Measurements from ENCODE around the gene DPP3.
"Not testable (repeated sequence)": the region's sequence is repeated elsewhere in the genome, so short reads cannot be mapped to it uniquely, and the experiment has no call there.

Gene DPP3

GRCh38 chr11:66539170-66539869, 59.1 kb downstream of the DPP3 start:
- DNase-seq, result no peak

GRCh38 chr11:66539870-66540213, 59.6 kb downstream of the DPP3 start:
- DNase-seq, result no peak

GRCh38 chr11:66540598-66540997, 60.4 kb downstream of the DPP3 start:
- DNase-seq, result not testable (repeated sequence)

GRCh38 chr11:66541892-66542291, 61.7 kb downstream of the DPP3 start:
- peak in 1 of 14 donors; percentile 31 for DNase-seq

- DNase-seq, result no peak
Observed at GRCh38 chr11:66542362-66542761, 62.1 kb downstream of the DPP3 start.

- peak in 1 of 14 donors; percentile 22 for DNase-seq
Observed at GRCh38 chr11:66543263-66544107, 63.3 kb downstream of the DPP3 start.

GRCh38 chr11:66544952-66545351, 64.7 kb downstream of the DPP3 start:
- DNase-seq, result not testable (repeated sequence)

GRCh38 chr11:66545701-66546367, 65.6 kb downstream of the DPP3 start, which contains the start of gene ZDHHC24:
TSS of gene ZDHHC24 (minus strand) at chr11:66546048. CDS start at chr11:66546003, 45 bp downstream.
- DNase-seq, result peak; percentile 43 to 93 (median 90)

- peak in 1 of 14 donors; percentile 73 for DNase-seq
Observed at GRCh38 chr11:66546368-66546965, 66.2 kb downstream of the DPP3 start, which contains the start of gene ACTN3. TSS of gene ACTN3 (plus strand) at chr11:66546903. CDS start at chr11:66546938, 35 bp downstream.

GRCh38 chr11:66546966-66547661, 66.9 kb downstream of the DPP3 start:
- DNase-seq, result no peak

GRCh38 chr11:66547662-66548009, 67.4 kb downstream of the DPP3 start:
- DNase-seq, result no peak

GRCh38 chr11:66548041-66548440, 67.8 kb downstream of the DPP3 start:
- DNase-seq, result no peak

- DNase-seq, result no peak
Observed at GRCh38 chr11:66548774-66549630, 68.8 kb downstream of the DPP3 start.

GRCh38 chr11:66549696-66550095, 69.5 kb downstream of the DPP3 start:
- DNase-seq, result no peak

GRCh38 chr11:66550887-66551286, 70.7 kb downstream of the DPP3 start:
- no peak for DNase-seq

GRCh38 chr11:66554602-66555001, 74.4 kb downstream of the DPP3 start:
- no peak for DNase-seq

- DNase-seq, result no peak
Observed at GRCh38 chr11:66555416-66555815, 75.2 kb downstream of the DPP3 start.

GRCh38 chr11:66556086-66556485, 75.9 kb downstream of the DPP3 start:
- no peak for DNase-seq

GRCh38 chr11:66557733-66558326, 77.6 kb downstream of the DPP3 start:
- DNase-seq, result no peak

Measured in C1 segment of cervical spinal cord (tissue), 14 donors.